ENCODE data around the gene EVI5. TPM values are rescaled to one million over a fixed set of nuclear protein-coding genes. Genes with fewer than 3 reads are reported as not detected.

The EVI5 gene
- total and polyA plus RNA-seq, 2 experiments from 2014 or later, result 16.3 to 30.8 TPM

- TF ChIP-seq CTCF (IDR thresholded peaks at IDR 0.05; ENCODE audit: low read depth, low read length), result no peak
- H3K9me3 ChIP-seq (ENCODE audit: low read depth), result no peaks in the 10 kb centered on the region
- H3K36me3 ChIP-seq, result no peaks in the 10 kb centered on the region
- DNase-seq (ENCODE audit: low read depth in 1 of 2, low spot score in 1 of 2), result no peak
- peak overlapping the region; percentile 11 for H3K4me3 ChIP-seq
- H3K4me1 ChIP-seq (ENCODE audit: low read depth), result peaks cover 15% of the 10 kb centered on the region
- peaks cover 100% of the 10 kb centered on the region for H3K27me3 ChIP-seq
- no peak overlapping the region for H3K27ac ChIP-seq
These were observed 304.6 kb downstream of the EVI5 start for GRCh38 chr1:92480200-92480812.

- no peak overlapping the region for H3K27ac ChIP-seq
- no peak for TF ChIP-seq CTCF (IDR thresholded peaks at IDR 0.05; ENCODE audit: low read depth, low read length)
- no peak for DNase-seq (ENCODE audit: low read depth in 1 of 2, low spot score in 1 of 2)
These were observed 305.3 kb downstream of the EVI5 start for GRCh38 chr1:92479587-92479986.

DNA sequence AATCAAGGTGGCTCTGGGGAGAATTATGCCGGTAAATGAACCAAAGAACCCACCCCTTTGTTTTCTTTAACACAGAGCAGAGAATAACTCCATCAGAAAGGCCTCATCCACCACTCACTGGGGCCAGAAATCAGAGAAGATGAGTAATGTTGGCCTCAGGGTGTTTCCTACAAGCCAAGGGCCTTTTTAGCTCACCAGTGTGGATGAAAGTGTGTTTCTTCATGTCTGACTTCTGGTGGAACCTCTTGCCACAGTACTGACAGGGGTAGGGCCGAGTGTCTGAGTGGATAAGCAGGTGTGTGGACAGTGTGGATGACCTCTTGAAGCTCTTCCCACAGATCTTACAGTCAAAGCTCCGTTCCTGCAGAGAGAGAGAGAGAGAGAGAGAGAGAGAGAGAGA is 306.5 kb downstream of the EVI5 start:
- Histone ChIP-seq H3K27ac (no peak overlapping the region), H3K27me3 (peaks cover 96% of the 10 kb centered on the region), H3K4me1 (ENCODE audit: low read depth) (peaks cover 13% of the 10 kb centered on the region), H3K36me3 (no peaks in the 10 kb centered on the region), H3K9me3 (ENCODE audit: low read depth) (no peaks in the 10 kb centered on the region), H3K4me3 (no peak overlapping the region)
- no peak for TF ChIP-seq CTCF (IDR thresholded peaks at IDR 0.05; ENCODE audit: low read depth, low read length)
- no peak for DNase-seq (ENCODE audit: low read depth in 1 of 2, low spot score in 1 of 2)

More at GRCh38 chr1:92479587-92479986, 305.3 kb downstream of the EVI5 start:
- Histone ChIP-seq H3K4me1 (ENCODE audit: low read depth) (peaks cover 13% of the 10 kb centered on the region), H3K36me3 (no peaks in the 10 kb centered on the region), H3K27me3 (peaks cover 100% of the 10 kb centered on the region), H3K4me3 (no peak overlapping the region), H3K9me3 (ENCODE audit: low read depth) (no peaks in the 10 kb centered on the region)

GRCh38 chr1:92476071-92476631 is 308.8 kb downstream of the EVI5 start:
- TF ChIP-seq CTCF (IDR thresholded peaks at IDR 0.05; ENCODE audit: low read depth, low read length), result no peak
- H3K27me3 ChIP-seq, result peaks cover 75% of the 10 kb centered on the region
- H3K4me3 ChIP-seq, result no peak overlapping the region
- no peaks in the 10 kb centered on the region for H3K4me1 ChIP-seq (ENCODE audit: low read depth)
- no peak for DNase-seq (ENCODE audit: low read depth in 1 of 2, low spot score in 1 of 2)
- no peaks in the 10 kb centered on the region for H3K36me3 ChIP-seq
- no peak overlapping the region for H3K27ac ChIP-seq
- H3K9me3 ChIP-seq (ENCODE audit: low read depth), result no peaks in the 10 kb centered on the region

- Histone ChIP-seq H3K4me3 (no peak overlapping the region), H3K4me1 (ENCODE audit: low read depth) (no peaks in the 10 kb centered on the region), H3K36me3 (no peaks in the 10 kb centered on the region), H3K9me3 (ENCODE audit: low read depth) (no peaks in the 10 kb centered on the region), H3K27ac (no peak overlapping the region), H3K27me3 (peaks cover 64% of the 10 kb centered on the region)
- no peak for DNase-seq (ENCODE audit: low read depth in 1 of 2, low spot score in 1 of 2)
- no peak for TF ChIP-seq CTCF (IDR thresholded peaks at IDR 0.05; ENCODE audit: low read depth, low read length)
These were observed 309.9 kb downstream of the EVI5 start for GRCh38 chr1:92475029-92475428.
